DND-41 (cell line): ENCODE results near the gene SENP1.

Experiments used
- ATAC-seq: fragments of 200-7000 bp; cut with Tn5 transposase; 3 replicates; pipeline ENCODE4 v1.9.1; 2021; ENCODE audit warnings: low read depth; ENCODE audit not compliant: insufficient read depth
- DNase-seq: peaks from one replicate; pipeline ENCODE4 v3.0.0-alpha.2; 2020
- H2AFZ ChIP-seq: 2 replicates; pipeline ENCODE4 v1.6.0; 2012; ENCODE audit warnings: low read depth, low read length
- H3K27ac ChIP-seq: 2 replicates; pipeline ENCODE4 v1.5.1; 2012; ENCODE audit warnings: low read length, inconsistent platforms
- H3K27me3 ChIP-seq: fragments of 200-600 bp; sonication (generic); 2 replicates; pipeline ENCODE4 v1.6.0; 2012; ENCODE audit warnings: low read length, mild to moderate bottlenecking, inconsistent platforms; ENCODE audit not compliant: insufficient read depth, poor library complexity
- H3K36me3 ChIP-seq: 2 replicates; pipeline ENCODE4 v1.5.1; 2012; ENCODE audit warnings: low read length, inconsistent platforms; ENCODE audit not compliant: insufficient read depth
- H3K4me1 ChIP-seq: 2 replicates; pipeline ENCODE4 v1.5.1; 2012; ENCODE audit warnings: mild to moderate bottlenecking, low read length; ENCODE audit not compliant: insufficient read depth
- H3K4me2 ChIP-seq: 2 replicates; pipeline ENCODE4 v1.6.0; 2012; ENCODE audit warnings: mild to moderate bottlenecking, moderate library complexity, low read length, inconsistent platforms; ENCODE audit not compliant: insufficient read depth
- H3K4me3 ChIP-seq, 2 experiments: fragments of 200-600 bp in 1 of 2; shearing (Covaris generic) in 1 of 2; 2 replicates each; pipeline ENCODE4 v1.5.1; 2012 to 2016; ENCODE audit warnings: inconsistent platforms in 2 of 2, low read length in 2 of 2, mild to moderate bottlenecking in 2 of 2, low read depth in 1 of 2, moderate library complexity in 1 of 2
- H3K79me2 ChIP-seq: 2 replicates; pipeline ENCODE4 v1.6.0; 2012; ENCODE audit warnings: low read length, inconsistent platforms; ENCODE audit not compliant: insufficient read depth
- H3K9ac ChIP-seq: 2 replicates; pipeline ENCODE4 v1.6.0; 2012; ENCODE audit warnings: low read depth, mild to moderate bottlenecking, inconsistent platforms, low read length, moderate library complexity
- H3K9me3 ChIP-seq: 2 replicates; pipeline ENCODE4 v1.5.1; 2012; ENCODE audit warnings: low read length, moderate library complexity, mild to moderate bottlenecking, inconsistent platforms; ENCODE audit not compliant: insufficient read depth, severe bottlenecking
- H4K20me1 ChIP-seq: 2 replicates; pipeline ENCODE4 v1.6.0; 2012; ENCODE audit warnings: low read length; ENCODE audit not compliant: insufficient read depth
- CTCF ChIP-seq: IDR thresholded peaks from 2 replicates; pipeline ENCODE4 v1.5.1; 2012; ENCODE audit warnings: borderline replicate concordance, low read length, moderate library complexity, mild to moderate bottlenecking; ENCODE audit not compliant: poor library complexity, severe bottlenecking; ENCODE audit errors: extremely low read depth
- EZH2 ChIP-seq: IDR thresholded peaks from 3 replicates; pipeline ENCODE4 v1.6.1; 2012; ENCODE audit warnings: borderline replicate concordance, low read depth, mild to moderate bottlenecking, moderate library complexity, low read length, inconsistent platforms; ENCODE audit not compliant: severe bottlenecking

Gene SENP1

DNA sequence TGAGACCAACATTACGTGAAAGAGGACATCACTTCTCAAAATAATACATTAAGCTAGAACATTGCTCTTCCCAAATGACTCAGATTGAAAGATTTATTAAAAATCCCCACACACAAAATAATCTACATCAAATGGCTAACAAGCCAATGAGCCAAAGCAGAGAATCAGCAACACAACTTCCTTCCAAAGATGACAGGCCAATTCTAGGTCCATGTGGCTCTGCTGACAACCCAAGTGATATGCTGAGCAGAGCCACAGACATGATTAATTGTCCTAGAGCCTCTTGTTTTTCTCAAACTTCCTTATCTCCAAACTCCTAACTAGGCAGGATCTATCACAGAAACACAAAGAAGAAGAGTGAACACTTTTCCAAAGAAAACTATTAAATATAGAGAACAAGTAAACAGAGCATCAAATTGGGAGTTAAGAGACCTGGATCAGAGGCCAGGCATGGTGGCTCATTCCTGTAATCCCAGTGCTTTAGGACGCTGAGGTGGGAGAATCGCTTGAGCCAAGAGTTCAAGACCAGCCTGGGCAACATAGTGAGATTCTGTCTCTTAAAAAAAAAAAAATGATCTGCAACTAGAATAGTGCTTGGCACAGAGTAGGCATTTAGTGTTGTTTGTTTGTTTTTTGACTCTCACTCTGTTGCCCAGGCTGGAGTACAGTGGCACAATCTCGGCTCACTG, 38.5 kb downstream of the SENP1 start:
- Histone ChIP-seq H2AFZ (no peak overlapping the region), H3K4me3 (no peak overlapping the region), H3K9ac (no peak overlapping the region), H3K4me1 (no peaks in the 10 kb centered on the region), H3K27ac (no peak overlapping the region), H4K20me1 (no peaks in the 10 kb centered on the region), H3K27me3 (no peaks in the 10 kb centered on the region), H3K4me2 (no peak overlapping the region), H3K36me3 (peaks cover 91% of the 10 kb centered on the region), H3K9me3 (no peaks in the 10 kb centered on the region), H3K79me2 (no peaks in the 10 kb centered on the region)
- DNase-seq: no peak
- ATAC-seq: no peak
- TF ChIP-seq EZH2 (no peak), CTCF (no peak)

DNA sequence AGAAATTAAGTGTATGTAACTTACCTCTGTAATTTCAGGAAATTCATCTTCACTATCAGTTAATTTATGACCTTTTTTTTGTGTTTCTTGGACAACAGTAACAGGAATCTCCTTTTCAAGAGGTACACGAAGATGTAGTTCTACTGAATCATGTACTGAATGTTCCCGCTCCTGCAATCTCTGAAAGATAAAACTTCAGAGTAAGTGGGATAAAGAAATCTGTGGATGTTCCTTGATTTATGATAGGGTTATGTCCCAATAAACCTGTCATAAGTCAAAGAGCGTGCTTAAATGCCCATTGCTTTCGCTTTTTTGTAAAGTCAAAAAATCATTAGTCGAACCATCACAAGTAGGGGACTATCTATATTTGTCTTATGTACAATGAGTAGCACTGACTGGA, 40.8 kb downstream of the SENP1 start:
- no peaks in the 10 kb centered on the region for H4K20me1 ChIP-seq
- H3K36me3 ChIP-seq: peaks cover 93% of the 10 kb centered on the region
- H3K27ac ChIP-seq: no peak overlapping the region
- TF ChIP-seq CTCF: no peak
- no peak for TF ChIP-seq EZH2
- H3K27me3 ChIP-seq: no peaks in the 10 kb centered on the region
- H3K9ac ChIP-seq: no peak overlapping the region
- no peak overlapping the region for H2AFZ ChIP-seq
- H3K4me1 ChIP-seq: no peaks in the 10 kb centered on the region
- DNase-seq (no peak), ATAC-seq (no peak)
- no peak overlapping the region for H3K4me3 ChIP-seq
- peaks cover 6% of the 10 kb centered on the region for H3K9me3 ChIP-seq
- no peak overlapping the region for H3K4me2 ChIP-seq
- H3K79me2 ChIP-seq: no peaks in the 10 kb centered on the region

GRCh38 chr12:48063530-48063929, 42.3 kb downstream of the SENP1 start:
- H3K36me3 ChIP-seq: peaks cover 95% of the 10 kb centered on the region
- H3K4me1 ChIP-seq: no peaks in the 10 kb centered on the region
- no peak overlapping the region for H3K9ac ChIP-seq
- ATAC-seq (no peak), DNase-seq (no peak)
- H3K79me2 ChIP-seq: no peaks in the 10 kb centered on the region
- H3K9me3 ChIP-seq: peaks cover 12% of the 10 kb centered on the region
- no peak overlapping the region for H2AFZ ChIP-seq
- no peak overlapping the region for H3K4me3 ChIP-seq
- TF ChIP-seq CTCF (no peak), EZH2 (no peak)
- no peak overlapping the region for H3K4me2 ChIP-seq
- H3K27me3 ChIP-seq: no peaks in the 10 kb centered on the region
- H3K27ac ChIP-seq: no peak overlapping the region
- H4K20me1 ChIP-seq: no peaks in the 10 kb centered on the region
